HL-60 (cell line): Measurements from ENCODE around the gene RTP3.
A peak's percentile ranks its signal among the peaks of the same experiment; 100 is the strongest.

Experiments used
- CTCF ChIP-seq: IDR thresholded peaks from one replicate; pipeline ENCODE4 v1.5.1; 2011; ENCODE audit warnings: low read length, control low read depth, inconsistent platforms; ENCODE audit not compliant: insufficient read depth
- GABPA ChIP-seq: IDR thresholded peaks from 2 replicates; pipeline ENCODE4 v1.6.1; 2012; ENCODE audit warnings: low read depth
- POLR2AphosphoS5 ChIP-seq: IDR thresholded peaks from 2 replicates; pipeline ENCODE4 v1.6.1; 2012; ENCODE audit warnings: low read depth
- REST ChIP-seq: IDR thresholded peaks from 2 replicates; pipeline ENCODE4 v1.6.1; 2012; ENCODE audit warnings: low read depth; ENCODE audit not compliant: insufficient replicate concordance
- SPI1 ChIP-seq: IDR thresholded peaks from 2 replicates; pipeline ENCODE4 v1.6.1; 2012; ENCODE audit warnings: low read depth, mild to moderate bottlenecking, borderline replicate concordance

GRCh38 chr3:46524008-46524407, 26.2 kb downstream of the RTP3 start:
- no peak for TF ChIP-seq CTCF
- no peak for TF ChIP-seq POLR2AphosphoS5
- TF ChIP-seq REST: peak; percentile 70
- TF ChIP-seq GABPA: no peak
- no peak for TF ChIP-seq SPI1
